ENCODE measurements around the gene LRCH3. TPM values are rescaled to one million over a fixed set of nuclear protein-coding genes. Genes with fewer than 3 reads are reported as not detected.

Gene LRCH3
- total and polyA plus RNA-seq, 11 donors: 11.1 to 40.3 (median 24.0) TPM

DNA sequence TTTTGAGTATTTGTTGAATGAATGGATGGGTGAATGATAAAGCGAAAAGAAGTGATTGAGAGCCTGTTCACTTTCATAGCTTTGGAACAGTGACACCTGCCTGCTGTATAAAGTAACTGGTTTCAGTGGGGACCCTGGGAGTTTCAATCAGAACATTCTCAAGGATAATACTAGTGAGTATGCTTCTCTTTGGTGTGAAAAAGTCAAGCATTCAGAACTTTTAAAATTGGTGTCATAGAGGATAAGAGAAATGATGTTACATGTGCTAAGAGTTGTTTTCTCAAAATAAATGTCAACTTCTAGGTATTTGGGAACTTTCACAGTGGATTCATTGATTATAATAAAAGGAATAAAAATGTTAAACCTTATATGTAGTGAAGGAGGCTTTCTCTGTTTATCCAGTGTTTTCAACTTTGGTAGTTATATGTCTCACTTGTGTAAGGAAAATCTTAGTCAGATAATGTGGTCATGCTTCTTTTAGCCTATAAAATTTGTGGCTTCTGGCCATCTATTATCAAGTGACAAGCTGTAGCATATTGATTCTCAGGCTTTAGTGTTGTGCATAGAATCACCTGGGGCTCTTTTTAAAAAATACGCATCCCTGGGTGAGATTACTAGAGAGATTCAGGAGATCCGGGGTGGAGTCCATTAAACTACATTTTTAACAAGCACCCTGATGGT lies 11.9 kb downstream of the LRCH3 start:
- TF ChIP-seq POLR2A (IDR thresholded peaks at IDR 0.05): no peak
- TF ChIP-seq, protein P1, sequence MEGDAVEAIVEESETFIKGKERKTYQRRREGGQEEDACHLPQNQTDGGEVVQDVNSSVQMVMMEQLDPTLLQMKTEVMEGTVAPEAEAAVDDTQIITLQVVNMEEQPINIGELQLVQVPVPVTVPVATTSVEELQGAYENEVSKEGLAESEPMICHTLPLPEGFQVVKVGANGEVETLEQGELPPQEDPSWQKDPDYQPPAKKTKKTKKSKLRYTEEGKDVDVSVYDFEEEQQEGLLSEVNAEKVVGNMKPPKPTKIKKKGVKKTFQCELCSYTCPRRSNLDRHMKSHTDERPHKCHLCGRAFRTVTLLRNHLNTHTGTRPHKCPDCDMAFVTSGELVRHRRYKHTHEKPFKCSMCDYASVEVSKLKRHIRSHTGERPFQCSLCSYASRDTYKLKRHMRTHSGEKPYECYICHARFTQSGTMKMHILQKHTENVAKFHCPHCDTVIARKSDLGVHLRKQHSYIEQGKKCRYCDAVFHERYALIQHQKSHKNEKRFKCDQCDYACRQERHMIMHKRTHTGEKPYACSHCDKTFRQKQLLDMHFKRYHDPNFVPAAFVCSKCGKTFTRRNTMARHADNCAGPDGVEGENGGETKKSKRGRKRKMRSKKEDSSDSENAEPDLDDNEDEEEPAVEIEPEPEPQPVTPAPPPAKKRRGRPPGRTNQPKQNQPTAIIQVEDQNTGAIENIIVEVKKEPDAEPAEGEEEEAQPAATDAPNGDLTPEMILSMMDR (IDR thresholded peaks at IDR 0.05): no peak
- no peak overlapping the region for H3K27ac ChIP-seq
- 92 to 94% (median 93%) methylated on average over 3 of the region's 3 CpGs for WGBS, 4 donors
- intact Hi-C loops (cut with DNase I): no loop called here
- peaks cover 0 to 6% (median 0%) of the 10 kb centered on the region in 9 donors for H3K36me3 ChIP-seq
- ATAC-seq: no peak
- H3K27me3 ChIP-seq: no peaks in the 10 kb centered on the region
- no peak for DNase-seq
- H3K9me3 ChIP-seq: no peaks in the 10 kb centered on the region
- peaks cover 0 to 51% (median 25%) of the 10 kb centered on the region in 12 donors for H3K4me1 ChIP-seq
- H3K4me3 ChIP-seq: no peak overlapping the region

- H3K36me3 ChIP-seq: peaks cover 0 to 6% (median 0%) of the 10 kb centered on the region in 9 donors
- no peak overlapping the region for H3K4me3 ChIP-seq
- H3K27me3 ChIP-seq: no peaks in the 10 kb centered on the region
- peaks cover 0 to 51% (median 25%) of the 10 kb centered on the region in 12 donors for H3K4me1 ChIP-seq
- H3K27ac ChIP-seq: no peak overlapping the region
- WGBS, 4 donors: 72 to 81% (median 74%) methylated on average over 4 of the region's 4 CpGs
- DNase-seq (no peak), ATAC-seq (no peak)
- TF ChIP-seq POLR2A (IDR thresholded peaks at IDR 0.05): no peak
- intact Hi-C loops (cut with DNase I): no loop called here
- H3K9me3 ChIP-seq: no peaks in the 10 kb centered on the region
Measured at GRCh38 chr3:197804511-197804910, 13.5 kb downstream of the LRCH3 start.

GRCh38 chr3:197807969-197808587 lies 17.0 kb downstream of the LRCH3 start:
- peak in 2 of 4 donors; percentile 33 to 34 for ATAC-seq
- H3K4me1 ChIP-seq: peaks cover 0 to 43% (median 28%) of the 10 kb centered on the region in 12 donors
- intact Hi-C loops (cut with DNase I): no loop called here

DNA sequence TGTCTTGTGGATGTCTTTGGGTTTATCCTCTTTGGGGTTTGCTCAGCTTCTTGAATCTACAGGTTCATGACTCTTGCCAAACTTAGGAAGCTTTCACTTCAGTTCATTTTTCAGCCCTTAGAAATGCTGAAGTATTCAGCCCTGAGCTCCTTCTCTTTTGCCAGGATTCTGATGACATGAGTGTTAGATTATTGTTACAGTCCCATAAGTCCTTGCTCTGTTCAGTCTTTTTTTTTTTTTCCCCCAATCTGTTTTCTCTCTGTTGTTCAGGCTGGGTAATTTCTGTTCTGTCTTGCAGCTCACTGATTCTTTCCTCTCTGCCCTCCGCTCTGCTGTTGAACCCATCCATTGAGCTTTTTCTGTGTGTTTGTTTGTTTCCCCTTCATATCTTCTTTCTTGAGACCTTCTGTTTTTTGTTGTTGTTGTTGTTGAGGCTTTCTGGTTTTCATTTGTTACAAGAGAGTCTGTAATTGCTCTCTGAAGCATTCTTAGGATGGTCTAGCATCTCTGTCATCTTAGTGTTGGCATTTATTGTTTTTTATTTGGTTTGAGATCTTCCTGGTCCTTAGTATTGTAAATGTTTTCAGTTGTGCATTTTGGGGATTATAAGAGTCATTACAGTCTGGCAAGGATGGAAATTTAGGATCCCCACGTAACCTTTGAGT lies 18.4 kb downstream of the LRCH3 start:
- DNase-seq (no peak), ATAC-seq (peak in 3 of 4 donors; percentile 52 to 60 (median 60))
- peak overlapping the region in 1 of 12 donors; percentile 17 for H3K4me3 ChIP-seq
- peaks cover 0 to 6% (median 0%) of the 10 kb centered on the region in 9 donors for H3K36me3 ChIP-seq
- H3K9me3 ChIP-seq: no peaks in the 10 kb centered on the region
- no peaks in the 10 kb centered on the region for H3K27me3 ChIP-seq
- intact Hi-C loops (cut with DNase I): no loop called here
- 33 to 66% (median 43%) methylated on average over 2 of the region's 2 CpGs for WGBS, 4 donors
- H3K27ac ChIP-seq: peak overlapping the region in 9 of 12 donors; percentile 9 to 56 (median 45)
- peaks cover 0 to 40% (median 27%) of the 10 kb centered on the region in 12 donors for H3K4me1 ChIP-seq
- TF ChIP-seq, protein P1 (IDR thresholded peaks at IDR 0.05): no peak
- TF ChIP-seq POLR2A (IDR thresholded peaks at IDR 0.05): no peak

More at GRCh38 chr3:197807969-197808587, 17.0 kb downstream of the LRCH3 start:
- WGBS, 4 donors: 63 to 72% (median 69%) methylated on average over 4 of the region's 4 CpGs
- Histone ChIP-seq H3K36me3 (peaks cover 0 to 6% (median 0%) of the 10 kb centered on the region in 9 donors), H3K27me3 (no peaks in the 10 kb centered on the region), H3K27ac (peak overlapping the region in 8 of 12 donors; percentile 9 to 56 (median 34)), H3K4me3 (no peak overlapping the region), H3K9me3 (no peaks in the 10 kb centered on the region)
- no peak for DNase-seq
- TF ChIP-seq POLR2A (IDR thresholded peaks at IDR 0.05): no peak
- TF ChIP-seq, protein P1 (IDR thresholded peaks at IDR 0.05): no peak

All from heart left ventricle (tissue), 16 donors.